H9 (cell line): Measurements from ENCODE around the gene WDR82. TPM values are rescaled to one million over a fixed set of nuclear protein-coding genes. Genes with fewer than 3 reads are reported as not detected.

Experiments
- DNase-seq: peaks from one replicate; pipeline ENCODE4 v3.0.0-alpha.2; 2017
- H2AFZ ChIP-seq: one replicate; pipeline ENCODE4 v1.6.1; 2013; ENCODE audit warnings: mild to moderate bottlenecking, low read length, control low read depth, moderate library complexity
- H2AK5ac ChIP-seq: 2 replicates; pipeline ENCODE4 v1.6.1; 2013; ENCODE audit warnings: low read length, control low read depth, mixed read lengths; ENCODE audit not compliant: insufficient read length
- H2BK120ac ChIP-seq: one replicate; pipeline ENCODE4 v1.6.1; 2013; ENCODE audit warnings: low read depth, mild to moderate bottlenecking, low read length, control low read depth, inconsistent platforms; ENCODE audit not compliant: poor library complexity, severe bottlenecking
- H2BK12ac ChIP-seq: 2 replicates; pipeline ENCODE4 v1.6.1; 2013; ENCODE audit warnings: low read length, control low read depth, mixed read lengths, low read depth; ENCODE audit not compliant: insufficient read length
- H2BK15ac ChIP-seq: 2 replicates; pipeline ENCODE4 v1.6.1; 2013; ENCODE audit warnings: low read depth, low read length, control low read depth
- H2BK20ac ChIP-seq: one replicate; pipeline ENCODE4 v1.6.1; 2013; ENCODE audit warnings: low read depth, mild to moderate bottlenecking, low read length, control low read depth, inconsistent platforms; ENCODE audit not compliant: poor library complexity, severe bottlenecking
- H2BK5ac ChIP-seq: 2 replicates; pipeline ENCODE4 v1.6.1; 2013; ENCODE audit warnings: low read length, control low read depth, mixed read lengths; ENCODE audit not compliant: insufficient read length
- H3K14ac ChIP-seq: 2 replicates; pipeline ENCODE4 v1.6.1; 2013; ENCODE audit warnings: low read length, control low read depth; ENCODE audit not compliant: insufficient read depth
- H3K18ac ChIP-seq: 2 replicates; pipeline ENCODE4 v1.6.1; 2013; ENCODE audit warnings: low read depth, mild to moderate bottlenecking, mixed read lengths, low read length, control low read depth; ENCODE audit not compliant: insufficient read length
- H3K23ac ChIP-seq: 2 replicates; pipeline ENCODE4 v1.6.1; 2013; ENCODE audit warnings: low read length, control low read depth, mixed read lengths, low read depth; ENCODE audit not compliant: insufficient read length
- H3K23me2 ChIP-seq: 2 replicates; pipeline ENCODE4 v1.6.1; 2013; ENCODE audit warnings: low read depth, mild to moderate bottlenecking, mixed read lengths, low read length, control low read depth; ENCODE audit not compliant: insufficient read length, poor library complexity, severe bottlenecking
- H3K27ac ChIP-seq: 2 replicates; pipeline ENCODE4 v1.5.1; 2013; ENCODE audit warnings: low read length, control low read depth, mixed read lengths, low read depth; ENCODE audit not compliant: insufficient read length
- H3K27me3 ChIP-seq: 2 replicates; pipeline ENCODE4 v1.6.1; 2013; ENCODE audit warnings: low read length, control low read depth, inconsistent platforms; ENCODE audit not compliant: insufficient read depth
- H3K4ac ChIP-seq: 2 replicates; pipeline ENCODE4 v1.6.1; 2013; ENCODE audit warnings: low read depth, mild to moderate bottlenecking, control low read depth, inconsistent platforms, low read length, moderate library complexity
- H3K4me1 ChIP-seq: 2 replicates; pipeline ENCODE4 v1.6.1; 2013; ENCODE audit warnings: low read length, control low read depth, inconsistent platforms; ENCODE audit not compliant: insufficient read depth
- H3K4me2 ChIP-seq: 2 replicates; pipeline ENCODE4 v1.6.1; 2013; ENCODE audit warnings: low read length, control low read depth, mixed read lengths; ENCODE audit not compliant: insufficient read length, insufficient read depth
- H3K56ac ChIP-seq: 2 replicates; pipeline ENCODE4 v1.6.1; 2013; ENCODE audit warnings: low read depth, mild to moderate bottlenecking, mixed read lengths, low read length, control low read depth; ENCODE audit not compliant: insufficient read length
- H3K79me1 ChIP-seq: 2 replicates; pipeline ENCODE4 v1.6.1; 2013; ENCODE audit warnings: low read depth, mild to moderate bottlenecking, moderate library complexity, low read length, control low read depth, inconsistent platforms; ENCODE audit not compliant: insufficient read depth, poor library complexity, severe bottlenecking
- H3K79me2 ChIP-seq: 2 replicates; pipeline ENCODE4 v1.6.1; 2013; ENCODE audit warnings: low read length, control low read depth, inconsistent platforms; ENCODE audit not compliant: insufficient read depth
- H3K9ac ChIP-seq: 2 replicates; pipeline ENCODE4 v1.6.1; 2013; ENCODE audit warnings: low read length, control low read depth, mixed read lengths; ENCODE audit not compliant: insufficient read length; ENCODE audit errors: extremely low read depth
- H3K9me3 ChIP-seq: one replicate; pipeline ENCODE4 v1.6.1; 2013; ENCODE audit warnings: low read depth, low read length, inconsistent platforms; ENCODE audit not compliant: control insufficient read depth
- H3T11ph ChIP-seq: one replicate; pipeline ENCODE4 v1.6.1; 2013; ENCODE audit warnings: mild to moderate bottlenecking, low read length, control low read depth, inconsistent platforms
- H4K20me1 ChIP-seq: one replicate; pipeline ENCODE4 v1.6.1; 2013; ENCODE audit not compliant: control insufficient read depth, insufficient read length, insufficient read depth
- H4K5ac ChIP-seq: 2 replicates; pipeline ENCODE4 v1.6.1; 2013; ENCODE audit warnings: low read depth, mild to moderate bottlenecking, mixed read lengths, low read length, control low read depth; ENCODE audit not compliant: insufficient read length
- H4K8ac ChIP-seq: replicated peaks from 2 replicates; pipeline ENCODE4 v1.6.1; 2013; ENCODE audit warnings: low read length, control low read depth, mixed read lengths, low read depth; ENCODE audit not compliant: insufficient read length
- H4K91ac ChIP-seq: 2 replicates; pipeline ENCODE4 v1.6.1; 2013; ENCODE audit warnings: low read depth, mild to moderate bottlenecking, moderate library complexity, mixed read lengths, low read length, control low read depth; ENCODE audit not compliant: insufficient read length
- H3K27ac Mint-ChIP-seq, 3 experiments: 2 replicates in 2 of 3; 3 replicates in 1 of 3; pipeline ENCODE4 v1.8.0; 2020 to 2021; ENCODE audit warnings: mixed read lengths in 3 of 3, mild to moderate bottlenecking in 1 of 3, moderate library complexity in 1 of 3
- H3K27me3 Mint-ChIP-seq: 2 replicates; pipeline ENCODE4 v1.8.0; 2021; ENCODE audit warnings: low read depth, mild to moderate bottlenecking, moderate library complexity, mixed read lengths
- H3K36me3 Mint-ChIP-seq, 3 experiments: 2 replicates in 2 of 3; 3 replicates in 1 of 3; pipeline ENCODE4 v1.8.0; 2020 to 2021; ENCODE audit warnings: low read depth in 3 of 3, mixed read lengths in 3 of 3; ENCODE audit not compliant: insufficient read depth in 1 of 3
- H3K4me1 Mint-ChIP-seq, 2 experiments: 2 replicates each; pipeline ENCODE4 v1.8.0; 2020; ENCODE audit warnings: mixed read lengths in 2 of 2
- H3K4me3 Mint-ChIP-seq, 2 experiments: 2 replicates in 1 of 2; 3 replicates in 1 of 2; pipeline ENCODE4 v1.8.0; 2020 to 2021; ENCODE audit warnings: mild to moderate bottlenecking in 2 of 2, mixed read lengths in 2 of 2, moderate library complexity in 1 of 2
- H3K9me3 Mint-ChIP-seq, 2 experiments: 2 replicates in 1 of 2; 3 replicates in 1 of 2; pipeline ENCODE4 v1.8.0; 2020; ENCODE audit warnings: mild to moderate bottlenecking in 2 of 2, mixed read lengths in 2 of 2, moderate library complexity in 1 of 2
- WGBS: extraction: QIAGEN DNeasy Blood & Tissue Kit; methylation state at CpG from one replicate; pipeline ENCODE4 v1.1.7; 2013; ENCODE audit warnings: missing lambda C conversion rate, low lambda C conversion rate, mixed read lengths; ENCODE audit not compliant: insufficient read length; ENCODE audit errors: extremely low coverage; 5-methylcytosine and 5-hydroxymethylcytosine counted together
- total RNA-seq: library from RNA; stranded (reverse); gene quantifications from 2 replicates; pipeline ENCODE4 v1.2.1, GENCODE V29; 2021
- TF ChIP-seq, protein P1 (sequence below): fragments of 200-600 bp; sonication (generic); conservative IDR thresholded peaks from 3 replicates; pipeline ENCODE4 v1.8.0; 2021; ENCODE audit warnings: antibody characterized with exemption, mild to moderate bottlenecking

Gene WDR82
- total RNA-seq, 1 experiment from 2014 or later = 83.1 TPM

DNA sequence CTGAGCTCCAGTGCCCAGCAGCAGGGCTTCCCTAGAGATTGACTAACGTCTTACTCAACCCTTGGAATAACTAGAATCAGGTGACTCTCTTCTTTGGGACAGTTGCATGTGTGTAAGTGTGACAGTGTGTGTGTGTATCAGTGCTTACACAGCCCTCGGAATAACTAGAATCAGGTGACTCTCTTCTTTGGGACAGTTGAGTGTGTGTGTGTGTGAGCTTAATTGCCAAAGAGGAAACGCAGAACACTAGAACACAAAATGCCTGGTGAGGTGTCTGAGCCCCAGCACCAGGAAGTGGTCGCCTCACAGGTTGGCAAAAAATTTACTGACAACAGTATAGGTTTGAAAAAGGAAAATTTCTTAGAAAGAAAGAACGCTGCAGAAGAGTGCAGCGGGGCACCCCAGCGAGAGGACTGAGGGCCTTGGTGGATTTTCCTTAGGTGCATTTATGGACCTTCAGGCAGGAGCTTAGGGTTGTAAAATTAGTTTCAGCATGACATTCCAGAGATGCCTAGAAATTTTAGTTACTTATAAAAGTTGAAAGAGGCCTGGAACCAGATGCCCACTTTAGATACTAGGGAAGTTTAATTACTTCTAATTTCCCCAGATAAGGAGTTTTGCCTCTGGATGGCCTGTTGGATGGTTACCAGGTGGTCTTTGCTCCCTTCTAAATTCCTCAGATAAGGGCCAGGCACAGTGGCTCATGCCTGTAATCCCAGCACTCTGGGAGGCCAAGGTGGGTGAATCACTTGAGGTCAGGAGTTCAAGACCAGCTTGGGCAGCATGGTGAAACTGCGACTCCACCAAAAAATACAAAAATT lies 3.7 kb upstream of the WDR82 start:
- no peak overlapping the region for H3K27ac ChIP-seq
- Mint-ChIP-seq H3K27me3 (no peaks in the 10 kb centered on the region), H3K4me1 (peaks cover 19 to 23% of the 10 kb centered on the region in 2 experiments), H3K4me3 (no peak overlapping the region), H3K9me3 (0 out of 5 replicates have a peak, but pooled peaks cover 0 to 3% of the 10 kb centered on the region in 2 experiments), H3K36me3 (peaks cover 5 to 7% (median 5%) of the 10 kb centered on the region in 3 experiments; a peak in 6 of 7 replicates), H3K27ac (no peak overlapping the region)
- no peak overlapping the region for H2BK5ac ChIP-seq
- H3T11ph ChIP-seq = no peak overlapping the region
- no peak overlapping the region for H3K4ac ChIP-seq
- no peak overlapping the region for H3K9ac ChIP-seq
- H4K20me1 ChIP-seq = no peaks in the 10 kb centered on the region
- no peak overlapping the region for H3K18ac ChIP-seq
- H3K23ac ChIP-seq = no peak overlapping the region
- no peak overlapping the region for H2AK5ac ChIP-seq
- H4K91ac ChIP-seq = no peak overlapping the region
- no CpG with 5 or more reads among the region's 8 CpGs for WGBS
- no peak overlapping the region for H2BK12ac ChIP-seq
- peaks cover 6% of the 10 kb centered on the region; the same call in 1 of the 2 replicates for H3K79me2 ChIP-seq
- H4K5ac ChIP-seq = no peak overlapping the region
- H2BK120ac ChIP-seq = no peak overlapping the region
- H3K14ac ChIP-seq = no peak overlapping the region
- DNase-seq = no peak
- no peak overlapping the region for H2BK15ac ChIP-seq
- no peaks in the 10 kb centered on the region for H3K79me1 ChIP-seq
- H4K8ac ChIP-seq = no peak overlapping the region
- H2AFZ ChIP-seq = no peak overlapping the region
- no peaks in the 10 kb centered on the region for H3K9me3 ChIP-seq
- H3K27me3 ChIP-seq = no peaks in the 10 kb centered on the region
- TF ChIP-seq, protein P1, sequence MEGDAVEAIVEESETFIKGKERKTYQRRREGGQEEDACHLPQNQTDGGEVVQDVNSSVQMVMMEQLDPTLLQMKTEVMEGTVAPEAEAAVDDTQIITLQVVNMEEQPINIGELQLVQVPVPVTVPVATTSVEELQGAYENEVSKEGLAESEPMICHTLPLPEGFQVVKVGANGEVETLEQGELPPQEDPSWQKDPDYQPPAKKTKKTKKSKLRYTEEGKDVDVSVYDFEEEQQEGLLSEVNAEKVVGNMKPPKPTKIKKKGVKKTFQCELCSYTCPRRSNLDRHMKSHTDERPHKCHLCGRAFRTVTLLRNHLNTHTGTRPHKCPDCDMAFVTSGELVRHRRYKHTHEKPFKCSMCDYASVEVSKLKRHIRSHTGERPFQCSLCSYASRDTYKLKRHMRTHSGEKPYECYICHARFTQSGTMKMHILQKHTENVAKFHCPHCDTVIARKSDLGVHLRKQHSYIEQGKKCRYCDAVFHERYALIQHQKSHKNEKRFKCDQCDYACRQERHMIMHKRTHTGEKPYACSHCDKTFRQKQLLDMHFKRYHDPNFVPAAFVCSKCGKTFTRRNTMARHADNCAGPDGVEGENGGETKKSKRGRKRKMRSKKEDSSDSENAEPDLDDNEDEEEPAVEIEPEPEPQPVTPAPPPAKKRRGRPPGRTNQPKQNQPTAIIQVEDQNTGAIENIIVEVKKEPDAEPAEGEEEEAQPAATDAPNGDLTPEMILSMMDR = no peak
- H3K23me2 ChIP-seq = peaks cover 8% of the 10 kb centered on the region
- H3K56ac ChIP-seq = no peak overlapping the region
- H3K4me1 ChIP-seq = no peaks in the 10 kb centered on the region
- no peak overlapping the region for H2BK20ac ChIP-seq
- no peak overlapping the region for H3K4me2 ChIP-seq
